Liver (tissue), 3 donors: ENCODE measurements around the gene ATF1.
"Not testable (repeated sequence)": the region's sequence is repeated elsewhere in the genome, so short reads cannot be mapped to it uniquely, and the experiment has no call there.

ENCODE experiments used
- JUND ChIP-seq, 2 donors: IDR thresholded peaks; 2 replicates each; pipeline ENCODE4 v1.6.1; 2016; ENCODE audit warnings: antibody characterized with exemption in 2 of 2
- RAD21 ChIP-seq, 2 donors: IDR thresholded peaks; 2 replicates each; pipeline ENCODE4 v1.6.1; 2016; ENCODE audit warnings: antibody characterized with exemption in 2 of 2, mild to moderate bottlenecking in 2 of 2
- YY1 ChIP-seq: IDR thresholded peaks from 2 replicates; pipeline ENCODE4 v1.6.1; 2016; ENCODE audit warnings: antibody characterized with exemption, mild to moderate bottlenecking
- TF ChIP-seq, protein P1 (sequence below): fragments of 150-350 bp; IDR thresholded peaks from 2 replicates; pipeline ENCODE4 v1.5.1; 2017; ENCODE audit warnings: improper control_type of control experiment, low read depth, low read length; ENCODE audit not compliant: missing input control
- TF ChIP-seq, protein P2 (sequence below): IDR thresholded peaks from 2 replicates; pipeline ENCODE4 v1.6.1; 2016; ENCODE audit warnings: antibody characterized with exemption, mild to moderate bottlenecking
- TF ChIP-seq, protein P3 (sequence below): IDR thresholded peaks from 2 replicates; pipeline ENCODE4 v1.6.1; 2016; ENCODE audit warnings: antibody characterized with exemption
- donor health status: healthy.
- donor health status: healthy.

DNA sequence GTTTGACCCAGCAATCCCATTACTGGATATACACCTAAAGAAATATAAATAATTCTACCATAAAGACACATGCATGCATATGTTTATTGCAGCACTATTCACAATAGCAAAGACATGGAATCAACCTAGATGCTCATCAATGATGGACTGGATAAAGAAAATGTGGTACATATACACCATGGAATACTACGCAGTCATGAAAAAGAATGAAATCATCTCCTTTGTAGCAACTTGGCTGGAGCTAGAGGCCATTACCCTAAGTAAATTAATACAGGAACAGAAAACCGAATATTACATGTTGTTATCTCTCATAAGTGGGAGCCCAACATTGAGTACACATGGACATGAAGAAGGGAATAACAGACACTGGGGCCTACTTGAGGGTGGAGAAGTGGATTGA, 91.8 kb downstream of the ATF1 start:
- TF ChIP-seq, protein P1, sequence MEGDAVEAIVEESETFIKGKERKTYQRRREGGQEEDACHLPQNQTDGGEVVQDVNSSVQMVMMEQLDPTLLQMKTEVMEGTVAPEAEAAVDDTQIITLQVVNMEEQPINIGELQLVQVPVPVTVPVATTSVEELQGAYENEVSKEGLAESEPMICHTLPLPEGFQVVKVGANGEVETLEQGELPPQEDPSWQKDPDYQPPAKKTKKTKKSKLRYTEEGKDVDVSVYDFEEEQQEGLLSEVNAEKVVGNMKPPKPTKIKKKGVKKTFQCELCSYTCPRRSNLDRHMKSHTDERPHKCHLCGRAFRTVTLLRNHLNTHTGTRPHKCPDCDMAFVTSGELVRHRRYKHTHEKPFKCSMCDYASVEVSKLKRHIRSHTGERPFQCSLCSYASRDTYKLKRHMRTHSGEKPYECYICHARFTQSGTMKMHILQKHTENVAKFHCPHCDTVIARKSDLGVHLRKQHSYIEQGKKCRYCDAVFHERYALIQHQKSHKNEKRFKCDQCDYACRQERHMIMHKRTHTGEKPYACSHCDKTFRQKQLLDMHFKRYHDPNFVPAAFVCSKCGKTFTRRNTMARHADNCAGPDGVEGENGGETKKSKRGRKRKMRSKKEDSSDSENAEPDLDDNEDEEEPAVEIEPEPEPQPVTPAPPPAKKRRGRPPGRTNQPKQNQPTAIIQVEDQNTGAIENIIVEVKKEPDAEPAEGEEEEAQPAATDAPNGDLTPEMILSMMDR = not testable (repeated sequence)
- TF ChIP-seq YY1; JUND (IDR thresholded peaks at IDR 0.05); RAD21 (IDR thresholded peaks at IDR 0.05): not testable (repeated sequence)
- TF ChIP-seq, protein P2, sequence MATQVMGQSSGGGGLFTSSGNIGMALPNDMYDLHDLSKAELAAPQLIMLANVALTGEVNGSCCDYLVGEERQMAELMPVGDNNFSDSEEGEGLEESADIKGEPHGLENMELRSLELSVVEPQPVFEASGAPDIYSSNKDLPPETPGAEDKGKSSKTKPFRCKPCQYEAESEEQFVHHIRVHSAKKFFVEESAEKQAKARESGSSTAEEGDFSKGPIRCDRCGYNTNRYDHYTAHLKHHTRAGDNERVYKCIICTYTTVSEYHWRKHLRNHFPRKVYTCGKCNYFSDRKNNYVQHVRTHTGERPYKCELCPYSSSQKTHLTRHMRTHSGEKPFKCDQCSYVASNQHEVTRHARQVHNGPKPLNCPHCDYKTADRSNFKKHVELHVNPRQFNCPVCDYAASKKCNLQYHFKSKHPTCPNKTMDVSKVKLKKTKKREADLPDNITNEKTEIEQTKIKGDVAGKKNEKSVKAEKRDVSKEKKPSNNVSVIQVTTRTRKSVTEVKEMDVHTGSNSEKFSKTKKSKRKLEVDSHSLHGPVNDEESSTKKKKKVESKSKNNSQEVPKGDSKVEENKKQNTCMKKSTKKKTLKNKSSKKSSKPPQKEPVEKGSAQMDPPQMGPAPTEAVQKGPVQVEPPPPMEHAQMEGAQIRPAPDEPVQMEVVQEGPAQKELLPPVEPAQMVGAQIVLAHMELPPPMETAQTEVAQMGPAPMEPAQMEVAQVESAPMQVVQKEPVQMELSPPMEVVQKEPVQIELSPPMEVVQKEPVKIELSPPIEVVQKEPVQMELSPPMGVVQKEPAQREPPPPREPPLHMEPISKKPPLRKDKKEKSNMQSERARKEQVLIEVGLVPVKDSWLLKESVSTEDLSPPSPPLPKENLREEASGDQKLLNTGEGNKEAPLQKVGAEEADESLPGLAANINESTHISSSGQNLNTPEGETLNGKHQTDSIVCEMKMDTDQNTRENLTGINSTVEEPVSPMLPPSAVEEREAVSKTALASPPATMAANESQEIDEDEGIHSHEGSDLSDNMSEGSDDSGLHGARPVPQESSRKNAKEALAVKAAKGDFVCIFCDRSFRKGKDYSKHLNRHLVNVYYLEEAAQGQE = not testable (repeated sequence)
- TF ChIP-seq, protein P3, sequence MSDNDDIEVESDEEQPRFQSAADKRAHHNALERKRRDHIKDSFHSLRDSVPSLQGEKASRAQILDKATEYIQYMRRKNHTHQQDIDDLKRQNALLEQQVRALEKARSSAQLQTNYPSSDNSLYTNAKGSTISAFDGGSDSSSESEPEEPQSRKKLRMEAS = not testable (repeated sequence)
